Heart left ventricle (tissue), 13 donors: Measurements from ENCODE around the gene ANKZF1.

Experiments
- POLR2A ChIP-seq, 2 donors: fragments of 450-650 bp; IDR thresholded peaks; one replicate each; pipeline ENCODE4 v1.6.1; 2017; ENCODE audit warnings: antibody characterized with exemption in 2 of 2, mild to moderate bottlenecking in 2 of 2, moderate library complexity in 2 of 2
- TF ChIP-seq, protein P1 (sequence below), 12 donors: fragments of 200-600 bp; sonication (generic) in 4 of 12; IDR thresholded peaks; one replicate each; pipeline versions ENCODE4 v1.5.0 to v1.8.0; 2018 to 2022; ENCODE audit warnings: antibody characterized with exemption in 12 of 12, mild to moderate bottlenecking in 5 of 12
- donor health status: ischemic (EF 13 %, LVEDD 7.1; RV severe dilation, severe dysfunction).
- donor health status: DM: no; HTN: yes; CAD: no.
- donor health status: DM: no; HTN: no; CAD: no.
- donor health status: ischemic (EF 25% LVEDD 6.9; RV normal size, moderate dysfunction).
- donor health status: ischemic (EF 25% LVEDD 5.7; RV mildly dilated, moderate dysfunction).
- donor health status: ischemic (EF 35%, LVEDD 5.7; RV mildly dilated, moderate dysfunction).
- donor health status: nonischemic (EF 11% LVEDD 7.7; RV severe dilation, severe dysfunction).
- donor health status: DM: yes; HTN: yes; CAD: no.
- donor health status: PGD.
- donor health status: ischemic (EF 29% LVEDD 5.4; RV normal size, mild dysfunction).
- donor health status: nonischemic (EF 23%, LVEDD 6.1; RV moderate dilation, normal function).

DNA sequence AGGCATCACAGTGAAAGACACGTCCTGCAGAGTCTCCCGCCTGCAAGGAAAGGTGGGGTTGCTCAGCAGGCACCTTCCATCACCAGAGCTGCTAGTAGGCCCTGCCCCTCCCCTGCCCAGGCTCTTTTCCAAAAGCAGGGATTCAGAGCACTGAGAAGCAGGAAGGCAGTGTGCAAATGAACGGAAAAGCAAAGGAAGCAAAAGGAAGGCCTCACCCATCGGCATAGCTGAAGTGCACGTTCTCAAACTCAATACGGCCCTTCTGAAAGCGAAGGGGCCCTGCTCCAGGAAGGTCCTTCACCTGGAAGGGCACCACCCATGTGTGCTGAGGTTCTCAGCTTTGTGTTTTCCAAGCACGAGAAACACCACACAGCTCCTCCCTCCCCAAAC, 16.6 kb upstream of the ANKZF1 start:
- TF ChIP-seq, protein P1, sequence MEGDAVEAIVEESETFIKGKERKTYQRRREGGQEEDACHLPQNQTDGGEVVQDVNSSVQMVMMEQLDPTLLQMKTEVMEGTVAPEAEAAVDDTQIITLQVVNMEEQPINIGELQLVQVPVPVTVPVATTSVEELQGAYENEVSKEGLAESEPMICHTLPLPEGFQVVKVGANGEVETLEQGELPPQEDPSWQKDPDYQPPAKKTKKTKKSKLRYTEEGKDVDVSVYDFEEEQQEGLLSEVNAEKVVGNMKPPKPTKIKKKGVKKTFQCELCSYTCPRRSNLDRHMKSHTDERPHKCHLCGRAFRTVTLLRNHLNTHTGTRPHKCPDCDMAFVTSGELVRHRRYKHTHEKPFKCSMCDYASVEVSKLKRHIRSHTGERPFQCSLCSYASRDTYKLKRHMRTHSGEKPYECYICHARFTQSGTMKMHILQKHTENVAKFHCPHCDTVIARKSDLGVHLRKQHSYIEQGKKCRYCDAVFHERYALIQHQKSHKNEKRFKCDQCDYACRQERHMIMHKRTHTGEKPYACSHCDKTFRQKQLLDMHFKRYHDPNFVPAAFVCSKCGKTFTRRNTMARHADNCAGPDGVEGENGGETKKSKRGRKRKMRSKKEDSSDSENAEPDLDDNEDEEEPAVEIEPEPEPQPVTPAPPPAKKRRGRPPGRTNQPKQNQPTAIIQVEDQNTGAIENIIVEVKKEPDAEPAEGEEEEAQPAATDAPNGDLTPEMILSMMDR (IDR thresholded peaks at IDR 0.05), result no peak
- no peak for TF ChIP-seq POLR2A (IDR thresholded peaks at IDR 0.05)
